Measurements from ENCODE around the gene RUNX2. TPM values are rescaled to one million over a fixed set of nuclear protein-coding genes. Genes with fewer than 3 reads are reported as not detected.

The RUNX2 gene
- polyA plus RNA-seq, 1 donor (not counting 4 experiments of a cell fraction or from before 2014, with no cell fraction given) = 1.4 TPM

DNA sequence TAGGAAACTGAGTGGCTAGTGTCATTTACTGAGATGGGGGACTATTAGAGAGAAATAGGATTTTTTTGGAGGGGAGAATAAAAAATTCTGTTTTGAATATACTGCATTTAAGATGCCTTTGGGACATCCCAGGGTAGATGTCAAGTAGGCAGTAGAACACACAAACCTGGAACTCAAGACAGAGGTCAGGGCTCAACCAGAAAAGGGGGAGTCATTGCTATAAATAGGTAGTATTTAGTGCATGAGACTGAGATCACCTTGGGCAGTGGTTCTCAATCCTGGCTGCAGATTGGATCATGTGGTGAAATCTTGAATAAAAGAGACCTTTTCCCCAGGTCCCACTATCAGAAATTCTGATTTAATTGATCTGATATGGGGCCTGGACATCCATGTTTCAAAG lies 160.1 kb downstream of the RUNX2 start:
- Histone ChIP-seq H3K36me3 (ENCODE audit: control insufficient read depth in 2 of 2, extremely low read depth in 1 of 2, insufficient read depth in 2 of 2, low read length in 2 of 2) (no peaks in the 10 kb centered on the region), H3K27me3 (ENCODE audit: control insufficient read depth, extremely low read depth, insufficient read depth, low read length) (no peaks in the 10 kb centered on the region), H3K79me2 (ENCODE audit: control insufficient read depth, insufficient read depth, low read length) (no peaks in the 10 kb centered on the region), H3K9ac (ENCODE audit: control insufficient read depth, extremely low read depth, insufficient read depth, low read length) (no peak overlapping the region), H3K9me1 (ENCODE audit: control insufficient read depth, extremely low read depth, insufficient read depth, low read length) (no peaks in the 10 kb centered on the region), H4K20me1 (ENCODE audit: control insufficient read depth, extremely low read depth, insufficient read depth, low read length) (no peaks in the 10 kb centered on the region), H3K27ac (ENCODE audit: control insufficient read depth, insufficient read depth, low read length) (no peak overlapping the region), H3K4me1 (ENCODE audit: control insufficient read depth, extremely low read depth, insufficient read depth, low read length) (no peaks in the 10 kb centered on the region), H3K4me3 (ENCODE audit: control insufficient read depth in 2 of 3, extremely low read depth in 1 of 3, insufficient read depth in 2 of 3, low read depth in 1 of 3, low read length in 3 of 3) (no peak overlapping the region), H3K9me3 (ENCODE audit: control insufficient read depth, low read depth, low read length) (no peaks in the 10 kb centered on the region), H3K4me2 (ENCODE audit: control insufficient read depth, extremely low read depth, insufficient read depth, low read depth, low read length) (no peak overlapping the region), H2AFZ (ENCODE audit: control insufficient read depth, low read length) (no peak overlapping the region)
- dilution Hi-C loops (cut with MboI; ENCODE audit: extremely low pct_ligation_motif_present, low sequenced_read_pairs) = no loop called here
- DNase-seq (ENCODE audit: low read depth, low spot score) = no peak
- TF ChIP-seq, protein P1, sequence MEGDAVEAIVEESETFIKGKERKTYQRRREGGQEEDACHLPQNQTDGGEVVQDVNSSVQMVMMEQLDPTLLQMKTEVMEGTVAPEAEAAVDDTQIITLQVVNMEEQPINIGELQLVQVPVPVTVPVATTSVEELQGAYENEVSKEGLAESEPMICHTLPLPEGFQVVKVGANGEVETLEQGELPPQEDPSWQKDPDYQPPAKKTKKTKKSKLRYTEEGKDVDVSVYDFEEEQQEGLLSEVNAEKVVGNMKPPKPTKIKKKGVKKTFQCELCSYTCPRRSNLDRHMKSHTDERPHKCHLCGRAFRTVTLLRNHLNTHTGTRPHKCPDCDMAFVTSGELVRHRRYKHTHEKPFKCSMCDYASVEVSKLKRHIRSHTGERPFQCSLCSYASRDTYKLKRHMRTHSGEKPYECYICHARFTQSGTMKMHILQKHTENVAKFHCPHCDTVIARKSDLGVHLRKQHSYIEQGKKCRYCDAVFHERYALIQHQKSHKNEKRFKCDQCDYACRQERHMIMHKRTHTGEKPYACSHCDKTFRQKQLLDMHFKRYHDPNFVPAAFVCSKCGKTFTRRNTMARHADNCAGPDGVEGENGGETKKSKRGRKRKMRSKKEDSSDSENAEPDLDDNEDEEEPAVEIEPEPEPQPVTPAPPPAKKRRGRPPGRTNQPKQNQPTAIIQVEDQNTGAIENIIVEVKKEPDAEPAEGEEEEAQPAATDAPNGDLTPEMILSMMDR (optimal IDR thresholded peaks at IDR 0.05 in 1 of 3, IDR thresholded peaks at IDR 0.05 in 1 of 3, conservative IDR thresholded peaks at IDR 0.05 in 1 of 3; ENCODE audit: extremely low read depth in 1 of 3, insufficient read depth in 2 of 3, low read length in 3 of 3) = no peak
- TF ChIP-seq EZH2 (IDR thresholded peaks at IDR 0.05; ENCODE audit: low read length) = no peak
- no peak for FAIRE-seq

DNA sequence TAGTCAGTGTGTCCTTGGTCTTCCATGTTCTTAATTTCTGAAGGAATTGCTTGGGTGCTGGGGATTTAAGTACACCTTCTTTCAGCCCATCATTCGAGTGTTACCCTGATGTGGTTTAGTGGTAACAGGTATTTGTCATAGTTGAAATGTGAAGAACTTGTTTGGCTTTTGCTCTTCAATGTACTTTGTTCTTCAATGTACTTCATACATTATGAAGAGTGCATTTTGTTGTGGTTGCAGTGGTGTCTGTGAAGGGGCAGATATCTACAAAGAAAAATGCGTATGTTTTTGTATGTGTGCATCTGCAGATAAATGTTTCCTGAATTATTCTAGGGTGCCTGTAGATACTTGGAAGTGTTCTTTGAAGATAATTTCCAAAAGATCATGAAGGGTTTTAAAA lies 160.8 kb downstream of the RUNX2 start:
- H3K4me3 ChIP-seq (ENCODE audit: control insufficient read depth in 2 of 3, extremely low read depth in 1 of 3, insufficient read depth in 2 of 3, low read depth in 1 of 3, low read length in 3 of 3) = no peak overlapping the region
- H3K27me3 ChIP-seq (ENCODE audit: control insufficient read depth, extremely low read depth, insufficient read depth, low read length) = no peaks in the 10 kb centered on the region
- H3K9ac ChIP-seq (ENCODE audit: control insufficient read depth, extremely low read depth, insufficient read depth, low read length) = no peak overlapping the region
- dilution Hi-C loops (cut with MboI; ENCODE audit: extremely low pct_ligation_motif_present, low sequenced_read_pairs) = no loop called here
- H3K9me1 ChIP-seq (ENCODE audit: control insufficient read depth, extremely low read depth, insufficient read depth, low read length) = no peaks in the 10 kb centered on the region
- H3K27ac ChIP-seq (ENCODE audit: control insufficient read depth, insufficient read depth, low read length) = no peak overlapping the region
- DNase-seq (ENCODE audit: low read depth, low spot score) = no peak
- peak; percentile 49 for FAIRE-seq
- no peaks in the 10 kb centered on the region for H3K9me3 ChIP-seq (ENCODE audit: control insufficient read depth, low read depth, low read length)
- H4K20me1 ChIP-seq (ENCODE audit: control insufficient read depth, extremely low read depth, insufficient read depth, low read length) = no peaks in the 10 kb centered on the region
- H3K36me3 ChIP-seq (ENCODE audit: control insufficient read depth in 2 of 2, extremely low read depth in 1 of 2, insufficient read depth in 2 of 2, low read length in 2 of 2) = no peaks in the 10 kb centered on the region
- H3K4me2 ChIP-seq (ENCODE audit: control insufficient read depth, extremely low read depth, insufficient read depth, low read depth, low read length) = no peak overlapping the region
- H3K79me2 ChIP-seq (ENCODE audit: control insufficient read depth, insufficient read depth, low read length) = no peaks in the 10 kb centered on the region
- no peak for TF ChIP-seq EZH2 (IDR thresholded peaks at IDR 0.05; ENCODE audit: low read length)
- TF ChIP-seq, protein P1 (optimal IDR thresholded peaks at IDR 0.05 in 1 of 3, IDR thresholded peaks at IDR 0.05 in 1 of 3, conservative IDR thresholded peaks at IDR 0.05 in 1 of 3; ENCODE audit: extremely low read depth in 1 of 3, insufficient read depth in 2 of 3, low read length in 3 of 3) = no peak
- H3K4me1 ChIP-seq (ENCODE audit: control insufficient read depth, extremely low read depth, insufficient read depth, low read length) = no peaks in the 10 kb centered on the region
- no peak overlapping the region for H2AFZ ChIP-seq (ENCODE audit: control insufficient read depth, low read length)
